ENCODE data around the gene PLPP6.

DNA sequence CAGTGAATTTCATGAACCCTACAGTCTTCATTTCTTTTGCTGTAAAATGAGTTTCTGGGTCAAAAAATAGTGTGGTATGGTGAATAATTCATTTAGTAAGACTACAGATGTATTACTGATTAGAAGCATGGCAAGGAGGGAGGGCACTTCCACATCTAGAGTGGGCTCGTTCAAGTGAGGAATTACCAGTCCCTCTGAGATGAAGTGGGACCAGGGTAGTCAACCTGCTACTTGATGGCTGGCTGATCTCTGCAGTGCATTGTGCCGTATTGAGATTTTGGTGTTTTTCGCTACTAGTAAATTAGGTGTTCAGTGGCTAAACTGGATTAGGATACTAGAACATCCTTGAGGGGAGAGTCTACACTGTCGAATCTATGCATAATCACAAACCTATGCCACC lies 28.1 kb downstream of the PLPP6 start:
- TF ChIP-seq CTCF (IDR thresholded peaks at IDR 0.05; ENCODE audit: low read depth, low read length), result no peak
- no peak for TF ChIP-seq EZH2phosphoT487 (IDR thresholded peaks at IDR 0.05; ENCODE audit: low read depth)

Data from OCI-LY3 (cell line).